Measurements from ENCODE around the gene RBM19.
"Not testable (repeated sequence)": the region's sequence is repeated elsewhere in the genome, so short reads cannot be mapped to it uniquely, and the experiment has no call there.

RBM19 gene

DNA sequence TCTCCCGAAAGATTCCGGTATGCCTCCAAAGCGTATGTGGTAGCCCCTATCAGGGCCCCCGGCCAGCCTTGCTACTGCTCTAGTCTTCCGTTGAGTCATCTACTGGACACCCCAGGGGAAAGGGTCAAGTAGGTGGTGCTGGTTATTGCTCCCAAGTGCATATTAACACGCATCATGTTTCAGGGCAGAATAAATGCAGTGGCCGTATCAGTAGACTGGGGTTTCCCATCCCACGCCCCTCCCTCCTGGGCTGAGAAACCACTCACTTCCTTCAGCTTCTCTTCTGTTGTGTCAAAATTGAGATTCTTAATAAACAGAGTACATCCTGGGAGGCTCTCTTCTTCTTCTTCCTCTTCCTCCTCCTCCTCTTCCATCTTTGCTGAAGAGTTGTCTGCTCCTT is 39.3 kb downstream of the RBM19 start:
- DNase-seq = no peak

DNA sequence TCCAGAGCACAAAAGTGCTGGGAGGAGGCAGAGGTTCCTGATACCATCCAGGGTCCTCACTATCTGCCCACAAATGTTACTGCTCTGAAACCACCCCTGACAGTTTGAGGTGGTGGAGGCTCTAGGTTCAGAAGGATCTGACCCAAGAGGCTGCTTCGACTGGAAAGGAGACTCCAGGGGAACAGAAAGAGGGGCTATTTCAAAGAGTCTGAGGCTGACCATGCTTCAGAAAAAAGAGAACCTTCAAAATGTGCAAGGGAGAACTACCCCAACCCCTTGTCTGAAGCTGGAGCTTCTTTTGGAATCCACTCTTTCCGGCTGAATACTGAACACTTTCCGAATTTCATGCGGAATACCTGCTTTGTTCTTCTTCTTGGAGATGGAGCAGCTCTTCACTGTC is 41.8 kb downstream of the RBM19 start:
- DNase-seq = no peak

DNA sequence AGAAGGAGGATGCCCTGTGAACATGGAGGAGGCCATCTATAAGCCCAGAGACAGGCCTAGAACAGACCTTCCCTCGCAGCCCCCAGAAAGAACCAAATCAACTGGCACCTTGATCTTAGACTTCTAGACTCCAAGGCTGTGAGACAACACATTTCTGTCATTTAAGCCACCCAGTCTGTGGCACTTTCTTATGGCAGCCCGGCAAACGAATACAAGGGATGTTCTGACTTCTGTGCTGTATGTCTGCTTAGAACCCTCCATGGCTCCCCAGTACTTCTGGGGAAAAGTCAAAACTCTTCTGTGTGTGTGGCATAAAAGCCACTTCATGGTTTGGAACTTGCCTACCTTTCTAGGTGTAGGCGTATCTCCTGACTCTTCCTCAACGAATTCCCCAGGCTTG is 42.9 kb downstream of the RBM19 start:
- DNase-seq = no peak

DNA sequence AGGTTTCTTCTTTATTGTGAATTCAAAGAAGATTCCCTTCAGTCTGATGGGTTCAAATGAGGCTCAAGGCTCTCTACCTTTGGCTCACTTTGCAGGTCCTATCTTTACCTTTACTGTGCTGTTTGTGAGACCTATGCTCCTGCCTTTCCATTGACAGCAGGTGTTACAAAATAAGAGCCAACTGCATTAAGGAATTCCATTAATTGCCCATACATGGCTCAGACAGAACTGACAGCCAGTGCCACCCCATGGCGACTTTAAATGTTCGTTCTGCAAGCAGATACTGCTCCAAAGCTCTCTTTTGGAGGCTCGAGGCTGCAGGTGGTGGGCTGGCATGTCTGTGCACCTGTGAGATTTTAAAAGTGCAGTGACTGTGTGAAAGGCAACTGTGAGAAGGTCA is 44.7 kb downstream of the RBM19 start:
- no peak for DNase-seq

DNA sequence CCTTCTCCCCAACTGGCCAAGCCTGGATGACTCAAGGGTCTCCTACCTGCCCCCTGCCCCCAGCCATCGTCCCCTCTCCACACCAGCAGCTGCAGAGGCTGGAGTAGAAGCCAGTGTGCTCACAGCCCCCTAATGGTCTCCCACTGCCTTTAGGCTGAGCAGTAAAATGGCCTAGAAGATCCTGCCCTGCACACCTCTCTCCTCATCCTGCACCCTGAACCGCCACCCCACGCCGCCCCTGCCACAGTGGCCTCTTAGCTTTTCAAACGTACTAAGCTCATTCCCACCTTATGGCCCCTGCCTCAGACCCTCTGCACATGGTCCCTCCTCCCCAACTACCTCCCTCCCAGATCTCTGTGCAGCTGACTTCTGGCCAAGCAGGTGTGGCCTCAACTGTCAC is 46.3 kb downstream of the RBM19 start:
- DNase-seq = no peak

DNA sequence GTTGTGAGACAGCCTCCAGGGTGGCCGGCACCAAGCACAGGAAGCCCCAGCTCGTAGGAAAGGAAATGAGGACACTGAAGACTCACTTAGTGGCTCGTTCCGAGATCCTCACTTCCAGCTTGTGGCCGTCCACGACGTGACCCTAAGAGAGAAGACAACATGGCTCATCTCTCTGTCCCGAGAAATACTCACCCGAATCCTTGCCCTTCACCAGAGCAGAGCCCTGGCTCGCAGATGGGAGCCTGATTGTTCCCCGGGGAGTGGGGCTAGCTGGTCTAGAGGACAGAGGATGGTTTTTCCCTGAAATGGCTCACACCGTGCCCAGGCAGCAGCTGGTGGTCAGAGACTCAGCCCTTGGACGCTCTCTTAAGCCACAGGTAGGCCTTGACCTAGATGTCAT is 47.8 kb downstream of the RBM19 start:
- DNase-seq = no peak

DNA sequence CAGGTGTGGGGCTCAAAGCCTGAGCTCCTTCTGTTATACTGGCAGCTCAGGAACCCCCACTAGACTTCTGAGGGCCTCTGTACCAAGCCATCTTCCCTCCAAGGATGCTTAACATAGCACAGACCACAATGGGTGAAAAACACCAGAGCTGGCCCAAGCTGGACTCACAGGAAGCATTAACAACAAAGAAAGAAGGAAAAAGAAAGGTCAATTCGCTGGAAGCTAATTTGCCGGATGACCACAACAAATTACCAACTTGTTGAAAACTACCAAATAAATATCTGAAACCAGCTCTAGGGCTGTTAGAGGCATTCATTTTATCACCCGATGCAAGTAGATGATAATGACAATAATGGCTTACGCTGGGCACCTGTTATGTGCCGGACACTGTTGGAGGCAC is 48.7 kb downstream of the RBM19 start:
- no peak for DNase-seq

DNA sequence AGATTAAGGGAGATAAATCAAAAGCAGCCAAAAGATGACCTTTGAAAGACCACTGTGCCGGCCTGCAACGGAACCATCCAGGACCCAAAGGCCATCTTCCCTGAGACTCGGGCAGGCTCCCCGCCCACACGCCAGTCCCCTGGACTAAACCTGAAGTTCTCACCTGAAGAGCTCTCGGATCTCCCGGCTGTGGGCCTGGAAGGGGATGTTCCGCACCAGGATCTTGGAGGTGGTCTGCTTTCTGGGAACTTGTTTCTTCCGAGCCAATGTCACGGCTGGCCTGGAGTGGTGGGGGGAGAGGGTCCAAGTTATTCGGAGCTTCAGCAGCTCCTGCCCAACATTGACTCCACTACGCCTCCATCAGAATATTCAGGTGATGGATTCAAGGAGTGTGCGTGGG is 51.3 kb downstream of the RBM19 start:
- no peak for DNase-seq

DNA sequence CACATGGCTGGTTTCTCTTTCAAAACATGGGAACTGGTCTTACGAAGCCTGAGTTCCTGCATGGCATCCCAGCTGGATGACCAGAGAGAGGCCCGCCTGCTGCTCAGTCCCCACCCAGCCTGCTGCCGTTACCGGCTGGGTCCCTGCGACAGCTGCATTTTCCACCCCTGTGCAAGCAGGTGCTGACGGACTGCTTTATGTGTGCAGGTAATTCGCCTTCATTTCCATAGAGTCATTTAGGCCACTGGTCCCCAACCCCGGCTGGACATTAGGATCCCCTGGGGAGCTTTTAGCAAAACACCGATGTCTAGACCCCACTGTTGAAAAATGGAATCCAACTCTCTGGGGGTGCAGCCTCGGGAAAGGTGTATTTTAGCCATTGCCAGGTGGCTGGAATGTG is 51.9 kb downstream of the RBM19 start:
- DNase-seq = no peak

DNA sequence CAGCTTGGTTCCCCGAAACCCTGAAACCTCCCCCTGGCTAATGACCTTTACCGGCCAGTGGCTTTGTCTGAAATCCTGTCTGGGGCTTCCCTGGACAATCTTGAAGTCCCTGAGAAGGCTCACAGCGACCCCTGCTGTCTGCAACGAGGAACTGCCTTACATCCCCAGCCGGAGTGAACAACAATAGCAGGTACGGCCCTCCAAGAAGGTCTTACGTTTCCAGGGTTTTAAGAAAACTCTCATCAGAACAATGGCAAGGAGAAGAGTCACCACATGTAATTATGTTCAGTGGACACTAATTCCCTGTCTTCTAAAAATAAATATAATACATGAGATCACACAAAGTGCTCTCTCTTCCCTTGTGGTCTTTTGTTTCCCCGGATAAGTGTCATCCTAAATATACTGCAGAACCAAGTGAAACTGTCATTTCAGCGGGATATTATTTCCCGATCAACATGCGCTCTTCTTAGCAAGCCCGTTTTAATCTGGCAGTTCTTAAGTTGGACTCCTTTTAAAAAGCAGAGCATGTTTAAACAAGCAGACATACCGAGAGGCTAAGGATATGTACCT is 53.3 kb downstream of the RBM19 start:
- peak; percentile 62 for DNase-seq

DNA sequence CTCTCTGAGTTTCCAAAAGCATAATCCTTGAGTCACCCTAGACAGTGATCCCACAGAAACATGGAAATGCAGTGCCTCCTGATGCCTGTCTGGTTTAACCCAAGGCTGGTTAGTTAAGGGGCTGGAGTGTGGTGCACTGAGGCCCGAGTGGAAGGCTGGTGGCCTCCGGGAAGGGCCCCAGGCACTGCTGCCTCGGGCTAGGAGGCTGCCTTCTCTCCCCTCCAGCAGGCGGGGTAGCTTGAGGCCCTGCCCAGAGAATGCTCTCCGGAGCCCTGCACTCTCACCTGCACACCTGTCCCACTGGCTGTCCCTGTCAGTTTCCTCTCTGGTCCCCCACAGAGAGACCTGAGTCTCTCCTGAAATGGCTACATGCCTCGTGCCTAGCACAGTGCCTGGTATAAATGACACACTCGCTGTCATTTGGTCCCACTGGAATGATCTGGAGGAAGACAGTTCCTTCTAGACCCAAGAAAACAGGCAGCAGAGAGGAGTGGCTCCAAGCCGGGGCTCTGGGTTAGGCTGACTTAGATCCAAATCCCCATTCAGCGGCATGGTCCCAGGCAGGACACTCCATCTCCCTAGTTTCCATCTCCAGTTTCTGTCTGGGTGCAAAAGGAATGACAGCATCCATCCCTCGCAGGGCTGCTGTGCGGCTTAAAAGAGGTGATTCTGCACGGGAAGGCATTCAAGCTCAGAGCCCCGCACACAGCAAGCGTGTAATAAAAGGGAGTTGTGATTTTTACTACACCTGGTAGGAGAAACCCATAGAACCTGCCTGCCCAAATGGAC is 54.0 kb downstream of the RBM19 start:
- DNase-seq = no peak

DNA sequence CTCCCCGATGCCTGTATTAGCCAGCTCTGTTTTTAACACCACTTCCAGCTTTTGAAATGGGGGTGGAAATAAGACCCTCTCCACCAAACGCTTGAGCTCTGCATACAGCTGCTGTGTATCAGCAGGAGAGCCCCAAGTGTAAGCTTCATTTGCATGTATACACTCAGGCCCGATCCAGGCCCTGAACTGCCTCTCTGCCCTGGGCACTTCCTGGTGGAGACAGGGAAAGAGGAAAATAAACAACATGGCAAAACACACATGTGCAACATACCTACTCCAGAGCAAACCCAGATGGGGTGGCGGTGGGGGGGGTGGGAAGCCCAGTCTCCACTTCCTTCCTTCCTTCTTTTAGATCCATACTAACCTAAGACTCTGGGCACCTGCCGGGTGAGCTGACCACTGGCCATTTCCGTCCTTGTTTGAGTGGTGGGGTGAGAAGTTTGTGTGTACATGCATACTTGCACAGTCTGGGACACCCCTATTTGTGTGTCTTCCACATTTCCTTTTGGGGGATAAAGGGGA is 55.3 kb downstream of the RBM19 start:
- DNase-seq = no peak

DNA sequence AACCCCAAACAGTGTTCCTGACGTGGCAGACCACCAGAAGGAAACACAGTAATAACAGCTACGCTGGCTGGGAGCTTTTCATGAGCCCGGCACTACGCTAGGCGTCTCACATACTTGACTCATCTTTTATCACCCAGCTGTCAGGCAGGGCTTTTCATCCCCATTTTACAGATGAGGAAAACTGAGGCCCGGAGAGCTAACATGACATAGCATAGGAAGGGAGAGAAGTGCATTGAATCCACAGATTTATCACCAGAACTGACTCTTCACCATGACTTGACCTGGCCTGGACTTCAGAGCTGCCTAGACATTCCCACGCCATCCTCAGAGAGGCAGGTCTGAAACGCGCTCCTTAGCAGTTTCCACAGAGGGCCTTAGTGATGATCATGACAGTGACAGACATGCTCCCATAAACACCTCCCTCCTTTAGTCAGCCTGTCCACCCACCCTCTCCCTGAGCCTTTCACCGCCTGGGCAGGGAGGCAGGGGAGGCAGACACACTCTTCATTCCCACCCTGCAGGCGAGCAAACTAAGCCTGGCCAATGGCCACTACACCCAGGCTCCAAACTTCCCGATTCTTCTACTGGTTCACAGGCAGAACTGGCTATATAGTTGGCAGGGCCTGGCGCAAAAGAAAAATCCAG is 56.2 kb downstream of the RBM19 start:
- no peak for DNase-seq

DNA sequence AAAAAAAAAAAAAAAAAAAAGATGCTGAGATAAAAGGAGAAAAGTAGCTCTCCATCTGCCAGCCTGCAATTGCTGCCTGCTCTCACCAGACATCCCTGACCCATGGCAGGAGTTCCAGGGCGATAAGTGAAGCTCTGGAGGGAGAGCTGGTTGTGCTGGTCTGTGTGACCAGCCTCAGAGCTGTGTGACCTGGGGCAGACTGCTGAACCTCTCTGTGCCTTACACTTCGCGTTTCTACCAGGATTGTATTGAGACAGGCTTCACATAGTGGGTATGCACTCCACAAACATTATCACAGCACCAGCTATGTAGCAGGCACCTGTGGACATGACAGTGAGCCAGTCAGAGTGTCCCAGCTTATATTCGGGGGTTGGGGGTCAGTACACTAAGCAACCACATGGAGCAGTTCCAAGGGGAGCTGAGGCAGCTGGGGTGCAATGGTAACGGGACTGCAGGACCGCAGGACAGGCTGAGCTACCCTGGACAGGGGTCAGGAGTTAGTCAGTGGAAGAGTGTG is 57.5 kb downstream of the RBM19 start:
- DNase-seq = no peak

DNA sequence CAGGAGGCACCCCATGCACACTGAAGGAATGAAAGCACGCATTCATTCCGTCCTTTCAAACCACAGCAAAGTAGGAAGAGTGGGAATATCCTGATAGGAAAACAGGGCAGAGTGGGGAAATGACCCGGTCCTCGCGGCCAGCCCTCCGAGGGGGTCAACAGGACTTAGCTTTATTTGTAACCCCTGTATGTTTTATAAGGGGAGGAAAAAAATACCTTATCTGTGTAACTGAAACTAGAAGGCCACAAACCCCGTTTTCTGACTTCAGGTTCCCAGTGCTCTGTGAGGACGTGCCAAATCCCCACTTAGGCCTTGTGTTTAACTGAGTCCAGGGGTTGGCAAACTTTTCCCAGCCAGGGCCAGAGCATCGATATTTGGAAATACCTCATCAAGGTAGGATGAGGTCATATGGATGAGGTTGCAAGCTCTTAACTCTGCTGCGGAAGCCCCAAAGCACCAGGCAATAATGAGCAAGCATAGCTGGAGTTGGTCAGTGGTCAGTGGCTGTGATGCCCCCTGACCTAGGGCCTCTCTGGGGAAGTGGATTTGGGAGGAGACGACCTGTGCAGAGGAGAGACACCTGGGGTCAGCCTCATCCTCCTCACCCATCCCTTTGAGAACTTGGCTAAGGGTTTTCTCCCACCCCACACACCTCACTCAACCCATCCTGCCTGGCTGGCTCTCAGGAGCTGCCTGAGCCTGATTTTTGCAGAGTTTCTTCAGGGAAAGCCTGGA is 58.5 kb downstream of the RBM19 start:
- no peak for DNase-seq

DNA sequence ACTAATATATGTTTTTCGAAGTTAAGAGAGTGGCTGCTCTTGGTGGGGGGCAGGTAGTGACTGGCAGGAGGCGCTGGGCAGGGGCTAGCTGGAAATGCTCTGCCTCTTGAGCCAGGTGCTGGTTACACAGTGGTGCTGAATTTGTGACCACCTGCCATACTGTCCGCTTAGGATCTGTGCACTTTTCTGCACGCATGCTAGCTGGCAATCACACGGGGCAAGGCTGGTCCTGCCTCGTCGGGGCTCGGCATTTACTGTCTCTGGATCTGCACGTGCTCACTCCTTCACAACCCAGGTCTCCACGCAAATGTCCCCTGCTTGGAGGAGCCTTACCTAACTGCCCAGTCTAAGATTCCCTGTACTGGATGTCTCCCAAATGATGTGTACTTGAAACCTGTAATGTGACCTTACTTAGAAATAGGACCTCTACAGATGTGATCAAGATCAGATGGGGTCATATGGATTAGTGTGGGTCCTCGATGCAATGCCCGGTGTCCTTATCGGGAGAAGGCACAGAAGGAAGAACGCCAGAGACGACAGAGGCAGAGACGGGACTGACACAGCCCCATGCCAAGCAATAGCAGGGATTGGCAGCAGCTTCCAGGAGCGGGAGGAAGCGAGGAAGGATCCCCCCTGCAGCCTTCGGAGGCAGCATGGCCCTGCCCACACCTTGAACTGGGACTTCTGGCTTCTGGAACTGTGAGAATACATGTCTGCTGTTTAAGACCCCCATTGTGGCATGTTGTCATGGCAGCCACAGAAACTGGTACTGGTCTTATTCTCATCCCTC is 59.5 kb downstream of the RBM19 start:
- DNase-seq = no peak

DNA sequence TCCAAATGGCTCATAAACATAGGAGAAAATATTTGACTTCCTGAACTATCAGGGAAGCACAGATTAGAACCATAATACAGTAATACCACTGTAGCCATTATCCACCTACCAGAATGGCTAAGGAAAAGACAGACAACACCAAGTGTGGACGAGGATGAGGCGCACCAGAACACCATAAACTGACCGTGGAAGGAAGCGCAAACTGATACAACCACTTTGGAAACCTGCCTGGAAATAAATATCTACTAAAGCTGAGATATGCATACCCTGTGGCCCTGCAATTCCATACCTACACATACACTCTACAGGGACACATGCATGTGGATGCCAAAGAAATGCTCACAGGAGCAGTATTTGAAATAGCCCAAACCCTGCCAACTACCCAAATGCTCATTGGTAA is 60.3 kb downstream of the RBM19 start:
- DNase-seq = no peak

DNA sequence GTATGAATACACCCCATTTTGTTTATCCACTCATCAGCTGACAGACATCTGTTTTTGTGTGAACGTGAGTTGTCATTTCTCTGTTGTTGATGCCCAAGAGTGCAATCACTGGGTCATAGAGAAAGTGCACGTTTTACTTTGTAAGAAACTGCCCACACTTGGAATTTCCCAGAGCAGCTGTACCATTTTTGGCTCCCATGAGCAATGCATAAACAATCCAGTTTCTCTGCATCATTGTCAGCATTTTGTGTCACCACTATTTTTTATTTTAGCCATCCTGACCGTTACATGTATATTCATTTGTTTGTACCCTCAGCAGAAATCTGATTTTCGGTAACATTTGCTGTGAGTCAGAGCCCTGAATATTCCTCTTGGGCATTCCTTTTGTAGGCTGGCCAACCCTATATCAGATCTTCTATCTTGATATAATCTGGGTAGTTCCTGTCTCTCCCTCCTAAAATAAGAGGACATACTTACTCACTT is 62.7 kb downstream of the RBM19 start:
- DNase-seq = peak; percentile 22

DNA sequence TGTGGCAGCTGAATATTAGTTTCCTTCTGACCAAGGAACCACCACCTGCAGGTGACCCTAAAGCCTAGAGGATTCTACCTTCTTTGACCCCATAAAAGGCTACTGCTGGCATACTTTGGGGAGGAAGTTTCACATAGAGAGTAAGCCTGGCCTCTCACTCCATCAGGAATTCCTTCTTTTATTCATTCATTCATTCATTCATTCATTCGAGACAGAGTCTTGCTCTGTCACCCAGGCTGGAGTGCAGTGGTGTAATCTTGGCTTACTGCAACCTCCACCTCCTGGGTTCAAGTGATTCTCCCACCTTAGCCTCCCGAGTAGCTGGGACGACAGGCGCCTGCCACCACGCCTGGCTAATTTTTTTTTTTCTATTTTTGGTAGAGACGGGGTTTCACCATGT is 64.8 kb downstream of the RBM19 start:
- not testable (repeated sequence) for DNase-seq

DNA sequence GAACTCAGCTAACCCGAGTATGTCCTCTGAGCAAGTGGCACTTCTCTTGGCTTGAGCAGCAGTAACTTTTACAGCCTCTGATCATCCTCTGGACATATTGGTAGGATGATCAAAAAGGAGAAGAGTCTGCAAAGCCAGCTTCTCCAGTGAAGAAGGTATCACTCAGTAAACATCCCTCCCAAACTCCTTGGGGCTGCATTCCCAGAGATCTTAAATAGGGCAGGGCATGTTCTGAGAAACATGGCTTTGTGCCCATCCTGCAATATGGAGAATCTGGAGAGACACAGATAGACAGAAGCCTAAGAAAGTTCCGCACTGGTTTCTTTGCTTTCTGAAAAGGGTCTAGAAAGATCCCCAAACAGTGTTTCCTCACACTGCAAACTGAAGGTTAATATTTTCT is 65.4 kb downstream of the RBM19 start:
- DNase-seq = no peak

DNA sequence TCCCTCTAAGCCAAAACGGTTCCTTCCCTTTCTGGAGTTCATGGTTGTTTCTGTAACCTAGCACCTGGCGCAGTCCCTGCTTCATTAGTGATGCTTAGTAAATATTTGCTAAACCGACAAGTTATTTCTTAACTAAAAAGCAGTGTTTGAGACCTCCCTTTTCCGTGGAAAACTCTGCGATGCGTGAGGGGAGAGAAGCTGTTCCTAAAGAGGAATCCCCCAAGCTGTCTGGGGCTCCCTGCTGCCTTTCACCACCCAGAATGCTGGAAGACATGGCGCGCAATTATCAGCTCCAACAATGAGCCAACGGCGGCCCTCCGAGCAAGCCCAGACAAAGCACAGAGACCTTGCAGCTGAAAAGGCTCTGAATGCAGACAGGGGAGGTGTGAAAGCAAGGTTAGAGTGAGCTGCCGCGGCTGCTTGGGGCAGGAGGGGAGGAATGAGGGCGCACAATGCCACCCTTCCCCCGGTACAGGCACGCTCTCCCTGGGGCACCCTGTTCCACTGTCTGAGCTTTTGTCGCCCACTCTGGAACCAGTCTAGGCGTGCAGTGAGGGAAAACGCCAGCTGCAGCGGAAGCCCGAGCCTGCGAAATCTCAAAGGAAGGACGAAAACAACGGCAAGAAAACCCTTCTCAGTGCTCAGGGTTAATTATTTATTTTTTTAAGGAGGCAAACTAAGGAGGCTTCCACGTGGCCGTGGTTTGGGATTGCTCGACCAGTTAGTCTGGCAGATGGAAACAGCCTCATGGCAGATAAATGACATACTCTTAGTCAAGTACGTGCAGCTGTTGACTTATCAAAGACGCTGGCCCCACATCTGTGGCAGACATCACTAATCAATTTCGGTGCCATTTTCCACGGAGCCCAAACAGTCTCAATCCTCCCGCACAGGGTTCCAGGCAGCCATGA is 66.3 kb downstream of the RBM19 start:
- DNase-seq = no peak
